OCI-LY1 (cell line): ENCODE data around the gene ERN1.

ENCODE experiments used
- H2AFZ ChIP-seq: fragments of 200-600 bp; sonication (generic), shearing (Covaris generic); 2 replicates; pipeline ENCODE4 v1.6.0; 2014; ENCODE audit warnings: antibody characterized with exemption, mild to moderate bottlenecking, low read length
- H3F3A ChIP-seq: fragments of 200-600 bp; sonication (generic), shearing (Covaris generic); 2 replicates; pipeline ENCODE4 v1.6.0; 2014; ENCODE audit warnings: mild to moderate bottlenecking, antibody characterized with exemption, low read length, moderate library complexity; ENCODE audit not compliant: insufficient read depth
- H3K27ac ChIP-seq: fragments of 200-600 bp; sonication (generic); 2 replicates; pipeline ENCODE4 v1.5.1; 2014; ENCODE audit warnings: low read length, mixed run types, mild to moderate bottlenecking, low read depth; ENCODE audit not compliant: poor library complexity, severe bottlenecking
- H3K27me3 ChIP-seq: fragments of 200-600 bp; sonication (generic); 2 replicates; pipeline ENCODE4 v1.6.0; 2014; ENCODE audit warnings: antibody characterized with exemption, mild to moderate bottlenecking, low read length, moderate library complexity; ENCODE audit not compliant: insufficient read depth
- H3K36me3 ChIP-seq: fragments of 200-600 bp; sonication (generic); 2 replicates; pipeline ENCODE4 v1.6.1; 2014; ENCODE audit warnings: mild to moderate bottlenecking, antibody characterized with exemption, low read length, moderate library complexity, mixed read lengths; ENCODE audit not compliant: insufficient read depth
- H3K4me1 ChIP-seq: fragments of 200-600 bp; sonication (generic); 2 replicates; pipeline ENCODE4 v1.5.1; 2014; ENCODE audit warnings: mild to moderate bottlenecking, low read length, moderate library complexity; ENCODE audit not compliant: insufficient read depth, severe bottlenecking
- H3K4me2 ChIP-seq: fragments of 200-600 bp; sonication (generic), shearing (Covaris generic); 2 replicates; pipeline ENCODE4 v1.6.1; 2014; ENCODE audit warnings: low read length
- H3K4me3 ChIP-seq: fragments of 200-600 bp; sonication (generic); 2 replicates; pipeline ENCODE4 v1.5.1; 2014; ENCODE audit warnings: low read length, low read depth, mild to moderate bottlenecking, mixed read lengths; ENCODE audit not compliant: poor library complexity, severe bottlenecking
- H3K79me2 ChIP-seq: fragments of 200-600 bp; shearing (Covaris generic); 2 replicates; pipeline ENCODE4 v1.6.1; 2016; ENCODE audit warnings: mixed run types, low read length, mixed read lengths; ENCODE audit not compliant: insufficient read depth
- H3K9ac ChIP-seq: fragments of 200-600 bp; sonication (generic), shearing (Covaris generic); 2 replicates; pipeline ENCODE4 v1.6.1; 2014; ENCODE audit warnings: mild to moderate bottlenecking, low read length, mixed read lengths
- H3K9me2 ChIP-seq: fragments of 200-600 bp; sonication (generic), shearing (Covaris generic); 2 replicates; pipeline ENCODE4 v1.6.1; 2014; ENCODE audit warnings: low read depth, mild to moderate bottlenecking, low read length, mixed read lengths
- H3K9me3 ChIP-seq: fragments of 200-600 bp; shearing (Covaris generic); 2 replicates; pipeline ENCODE4 v1.6.1; 2014; ENCODE audit warnings: low read length, mixed read lengths
- H4K20me1 ChIP-seq: fragments of 200-600 bp; sonication (generic), shearing (Covaris generic); 2 replicates; pipeline ENCODE4 v1.6.0; 2016; ENCODE audit warnings: mild to moderate bottlenecking, low read length; ENCODE audit not compliant: insufficient read depth
- CTCF ChIP-seq: fragments of 200-600 bp; sonication (generic), shearing (Covaris generic); IDR thresholded peaks from 2 replicates; pipeline ENCODE4 v1.5.1; 2017; ENCODE audit warnings: mild to moderate bottlenecking, antibody characterized with exemption, low read length, moderate library complexity, mixed read lengths
- EZH2 ChIP-seq: fragments of 200-600 bp; sonication (generic), shearing (Covaris generic); IDR thresholded peaks from 2 replicates; pipeline ENCODE4 v1.8.0; 2017; ENCODE audit warnings: borderline replicate concordance, mixed run types, mild to moderate bottlenecking, antibody characterized with exemption, low read length, moderate library complexity, mixed read lengths

The ERN1 gene

GRCh38 chr17:64094412-64094811 is 35.5 kb downstream of the ERN1 start:
- no peak overlapping the region for H3K4me2 ChIP-seq

GRCh38 chr17:64092952-64093451 is 36.9 kb downstream of the ERN1 start:
- H3K36me3 ChIP-seq = no peaks in the 10 kb centered on the region
- H3K9ac ChIP-seq = no peak overlapping the region
- H3K4me2 ChIP-seq = no peak overlapping the region
- no peaks in the 10 kb centered on the region for H3F3A ChIP-seq
- H3K79me2 ChIP-seq = no peaks in the 10 kb centered on the region
- no peaks in the 10 kb centered on the region for H3K9me2 ChIP-seq
- H3K27me3 ChIP-seq = no peaks in the 10 kb centered on the region
- H3K9me3 ChIP-seq = no peaks in the 10 kb centered on the region
- H3K4me3 ChIP-seq = no peak overlapping the region
- no peaks in the 10 kb centered on the region for H4K20me1 ChIP-seq
- H3K27ac ChIP-seq = no peak overlapping the region
- H3K4me1 ChIP-seq = peaks cover 6% of the 10 kb centered on the region
- no peak overlapping the region for H2AFZ ChIP-seq
- TF ChIP-seq CTCF = no peak
- no peak for TF ChIP-seq EZH2

More at GRCh38 chr17:64094412-64094811, 35.5 kb downstream of the ERN1 start:
- H3K4me3 ChIP-seq = no peak overlapping the region
- H4K20me1 ChIP-seq = no peaks in the 10 kb centered on the region
- H3K9me2 ChIP-seq = no peaks in the 10 kb centered on the region
- no peaks in the 10 kb centered on the region for H3K36me3 ChIP-seq
- no peaks in the 10 kb centered on the region for H3K9me3 ChIP-seq
- H3K27me3 ChIP-seq = no peaks in the 10 kb centered on the region
- H3F3A ChIP-seq = no peaks in the 10 kb centered on the region
- no peak for TF ChIP-seq EZH2
- TF ChIP-seq CTCF = no peak
- peaks cover 6% of the 10 kb centered on the region for H3K4me1 ChIP-seq
- H3K27ac ChIP-seq = no peak overlapping the region
- no peaks in the 10 kb centered on the region for H3K79me2 ChIP-seq
- H3K9ac ChIP-seq = no peak overlapping the region
- no peak overlapping the region for H2AFZ ChIP-seq

DNA sequence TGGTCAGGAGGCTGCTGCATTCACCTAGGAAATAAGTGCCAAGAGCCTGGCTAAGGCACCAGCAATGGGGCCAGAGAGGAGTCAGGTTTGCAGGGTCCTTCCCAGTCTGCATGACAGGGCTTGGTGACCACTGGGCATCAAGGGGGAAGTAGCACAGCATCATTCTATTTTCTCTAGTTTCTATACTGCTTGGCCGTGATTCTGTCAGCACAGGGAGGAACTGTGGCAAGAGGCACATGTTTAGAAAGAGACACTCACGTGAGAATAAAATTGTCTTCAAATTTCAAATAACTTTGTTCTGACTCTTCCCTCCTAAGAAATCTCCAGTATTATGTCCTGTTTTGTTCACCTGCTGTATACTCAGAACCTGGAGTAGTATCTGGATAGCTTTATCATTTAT is 37.8 kb downstream of the ERN1 start:
- no peak overlapping the region for H3K4me2 ChIP-seq
- H3K36me3 ChIP-seq = no peaks in the 10 kb centered on the region
- H3K79me2 ChIP-seq = no peaks in the 10 kb centered on the region
- no peak overlapping the region for H2AFZ ChIP-seq
- TF ChIP-seq EZH2 (no peak), CTCF (no peak)
- H3K4me3 ChIP-seq = no peak overlapping the region
- H3K27me3 ChIP-seq = no peaks in the 10 kb centered on the region
- H4K20me1 ChIP-seq = no peaks in the 10 kb centered on the region
- peaks cover 6% of the 10 kb centered on the region for H3K4me1 ChIP-seq
- H3K9me3 ChIP-seq = no peaks in the 10 kb centered on the region
- no peaks in the 10 kb centered on the region for H3K9me2 ChIP-seq
- H3K9ac ChIP-seq = no peak overlapping the region
- H3F3A ChIP-seq = no peaks in the 10 kb centered on the region
- no peak overlapping the region for H3K27ac ChIP-seq
